Liver (tissue), 9 donors: ENCODE results near the gene STAC2. TPM values are rescaled to one million over a fixed set of nuclear protein-coding genes. Genes with fewer than 3 reads are reported as not detected.

Source experiments
- DNase-seq: peaks from one replicate; pipeline ENCODE4 v3.0.0-alpha.2; 2017; ENCODE audit warnings: low spot score
- H3K27ac ChIP-seq, 2 donors: one replicate each; pipeline ENCODE4 v1.7.0; 2013; ENCODE audit warnings: inconsistent platforms in 2 of 2, low read length in 2 of 2, control low read depth in 1 of 2, low read depth in 1 of 2, mild to moderate bottlenecking in 1 of 2
- H3K27me3 ChIP-seq, 4 donors: one replicate each; pipeline versions ENCODE4 v1.6.1 to v1.7.0; 2013; ENCODE audit warnings: low read length in 3 of 4, inconsistent platforms in 1 of 4, mild to moderate bottlenecking in 1 of 4, moderate library complexity in 1 of 4; ENCODE audit not compliant: control insufficient read depth in 4 of 4, insufficient read depth in 4 of 4
- H3K36me3 ChIP-seq, 4 donors: one replicate each; pipeline versions ENCODE4 v1.6.1 to v1.7.0; 2013; ENCODE audit warnings: low read length in 3 of 4, mild to moderate bottlenecking in 3 of 4, low read depth in 1 of 4, moderate library complexity in 1 of 4; ENCODE audit not compliant: control insufficient read depth in 4 of 4, insufficient read depth in 3 of 4
- H3K4me1 ChIP-seq, 4 donors: one replicate each; pipeline versions ENCODE4 v1.6.1 to v1.7.0; 2013; ENCODE audit warnings: low read length in 3 of 4, mild to moderate bottlenecking in 3 of 4, moderate library complexity in 1 of 4; ENCODE audit not compliant: control insufficient read depth in 4 of 4, insufficient read depth in 4 of 4
- H3K4me3 ChIP-seq, 3 donors: one replicate each; pipeline versions ENCODE4 v1.6.1 to v1.7.0; 2013; ENCODE audit warnings: low read length in 3 of 3, control low read depth in 1 of 3, low read depth in 1 of 3, mild to moderate bottlenecking in 1 of 3
- H3K9ac ChIP-seq, 2 donors: one replicate each; pipeline ENCODE4 v1.7.0; 2013; ENCODE audit warnings: low read length in 2 of 2, mild to moderate bottlenecking in 2 of 2, moderate library complexity in 2 of 2, control low read depth in 1 of 2, low read depth in 1 of 2
- H3K9me3 ChIP-seq, 4 donors: one replicate each; pipeline versions ENCODE4 v1.6.1 to v1.7.0; 2013; ENCODE audit warnings: low read length in 3 of 4; ENCODE audit not compliant: control insufficient read depth in 4 of 4
- ATF3 ChIP-seq: IDR thresholded peaks from 2 replicates; pipeline ENCODE4 v1.6.1; 2016; ENCODE audit warnings: antibody characterized with exemption
- CTCF ChIP-seq: fragments of 150-350 bp; IDR thresholded peaks from 2 replicates; pipeline ENCODE4 v1.5.1; 2017; ENCODE audit warnings: improper control_type of control experiment, low read depth, low read length; ENCODE audit not compliant: missing input control
- EGR1 ChIP-seq, 2 donors: IDR thresholded peaks; 2 replicates each; pipeline ENCODE4 v1.6.1; 2016 to 2018; ENCODE audit warnings: antibody characterized with exemption in 2 of 2, low read depth in 2 of 2
- FOXA1 ChIP-seq: IDR thresholded peaks from 2 replicates; pipeline ENCODE4 v1.6.1; 2016; ENCODE audit warnings: antibody characterized with exemption
- FOXA2 ChIP-seq: IDR thresholded peaks from 2 replicates; pipeline ENCODE4 v1.6.1; 2016; ENCODE audit warnings: antibody characterized with exemption
- GABPA ChIP-seq, 2 donors: IDR thresholded peaks in 1 of 2; conservative IDR thresholded peaks in 1 of 2; 2 replicates each; pipeline ENCODE4 v1.6.1; 2016; ENCODE audit warnings: antibody characterized with exemption in 2 of 2, mild to moderate bottlenecking in 1 of 2, moderate library complexity in 1 of 2
- HNF4A ChIP-seq, 2 donors: conservative IDR thresholded peaks; 2 replicates each; pipeline ENCODE4 v1.6.1; 2016; ENCODE audit warnings: antibody characterized with exemption in 2 of 2, mild to moderate bottlenecking in 2 of 2
- JUND ChIP-seq, 2 donors: IDR thresholded peaks; 2 replicates each; pipeline ENCODE4 v1.6.1; 2016; ENCODE audit warnings: antibody characterized with exemption in 2 of 2
- MAX ChIP-seq: IDR thresholded peaks from 2 replicates; pipeline ENCODE4 v1.6.1; 2016; ENCODE audit warnings: antibody characterized with exemption
- NR2F2 ChIP-seq: IDR thresholded peaks from 2 replicates; pipeline ENCODE4 v1.6.1; 2016; ENCODE audit warnings: antibody characterized with exemption
- RAD21 ChIP-seq, 2 donors: IDR thresholded peaks; 2 replicates each; pipeline ENCODE4 v1.6.1; 2016; ENCODE audit warnings: antibody characterized with exemption in 2 of 2, mild to moderate bottlenecking in 2 of 2
- REST ChIP-seq: IDR thresholded peaks from 2 replicates; pipeline ENCODE4 v1.6.1; 2016; ENCODE audit warnings: antibody characterized with exemption, mild to moderate bottlenecking
- RXRA ChIP-seq, 2 donors: IDR thresholded peaks; 2 replicates each; pipeline ENCODE4 v1.6.1; 2017 to 2018; ENCODE audit warnings: antibody characterized with exemption in 2 of 2, mild to moderate bottlenecking in 1 of 2
- SP1 ChIP-seq: IDR thresholded peaks from 2 replicates; pipeline ENCODE4 v1.6.1; 2018; ENCODE audit warnings: antibody characterized with exemption, mild to moderate bottlenecking
- TAF1 ChIP-seq: conservative IDR thresholded peaks from 2 replicates; pipeline ENCODE4 v1.6.1; 2016; ENCODE audit warnings: antibody characterized with exemption, mild to moderate bottlenecking
- YY1 ChIP-seq: IDR thresholded peaks from 2 replicates; pipeline ENCODE4 v1.6.1; 2016; ENCODE audit warnings: antibody characterized with exemption, mild to moderate bottlenecking
- ZBTB33 ChIP-seq: IDR thresholded peaks from 2 replicates; pipeline ENCODE4 v1.6.1; 2016; ENCODE audit warnings: antibody characterized with exemption
- WGBS: extraction: QIAGEN DNeasy Blood & Tissue Kit; methylation state at CpG from one replicate; pipeline ENCODE4 v1.1.7; 2013; 5-methylcytosine and 5-hydroxymethylcytosine counted together
- polyA plus RNA-seq, 2 donors: library from polyadenylated mRNA; stranded (reverse) in 1 of 2; unstranded in 1 of 2; fragments of 200-250 nt in 1 of 2; fragments of >200 nt in 1 of 2; fragmentation: Nextera tagmentation in 1 of 2; extraction: Ambion mirVana in 1 of 2; gene quantifications; one replicate each; pipeline versions ENCODE4 v1.2.1 to v1.2.3, GENCODE V29; 2013 to 2015
- total RNA-seq, 2 donors: library from RNA; depleted of rRNA; stranded (reverse); fragments of >200 nt; gene quantifications; one replicate each; pipeline ENCODE4 v1.2.3, GENCODE V29; 2014
- donor health status: healthy.
- donor health status: healthy.
- donor health status: healthy.
- donor health status: healthy.
- donor health status: healthy.

Gene STAC2
- total and polyA plus RNA-seq, 4 donors = not detected

GRCh38 chr17:39222151-39222550 lies 3.6 kb downstream of the STAC2 start:
- TF ChIP-seq GABPA (IDR thresholded peaks at IDR 0.05 in 1 of 2, conservative IDR thresholded peaks at IDR 0.05 in 1 of 2) (no peak), RAD21 (IDR thresholded peaks at IDR 0.05) (no peak), REST (no peak), NR2F2 (no peak), FOXA2 (no peak), RXRA (IDR thresholded peaks at IDR 0.05) (no peak), TAF1 (no peak), CTCF (no peak), YY1 (no peak), MAX (no peak), SP1 (no peak), ATF3 (no peak), ZBTB33 (no peak), JUND (IDR thresholded peaks at IDR 0.05) (no peak), HNF4A (conservative IDR thresholded peaks at IDR 0.05) (no peak), FOXA1 (no peak)
- peaks cover 0 to 6% (median 4%) of the 10 kb centered on the region in 4 donors for H3K27me3 ChIP-seq
- no peak overlapping the region for H3K9ac ChIP-seq
- H3K4me3 ChIP-seq = no peak overlapping the region
- H3K4me1 ChIP-seq = peaks cover 0 to 15% (median 6%) of the 10 kb centered on the region in 4 donors
- no peaks in the 10 kb centered on the region for H3K9me3 ChIP-seq
- DNase-seq = no peak
- 87% methylated on average over 7 of the region's 7 CpGs for WGBS
- H3K27ac ChIP-seq = no peak overlapping the region
- no peaks in the 10 kb centered on the region for H3K36me3 ChIP-seq

- Histone ChIP-seq H3K4me1 (peaks cover 0 to 15% (median 6%) of the 10 kb centered on the region in 4 donors), H3K9me3 (no peaks in the 10 kb centered on the region), H3K27me3 (peaks cover 0 to 6% (median 4%) of the 10 kb centered on the region in 4 donors), H3K36me3 (no peaks in the 10 kb centered on the region), H3K4me3 (no peak overlapping the region), H3K9ac (no peak overlapping the region), H3K27ac (no peak overlapping the region)
- 92% methylated on average over 6 of the region's 6 CpGs for WGBS
- no peak for DNase-seq
- TF ChIP-seq ATF3 (no peak), SP1 (no peak), ZBTB33 (no peak), YY1 (no peak), TAF1 (no peak), FOXA1 (no peak), MAX (no peak), EGR1 (IDR thresholded peaks at IDR 0.05; ENCODE audit: low read depth in 2 of 2) (no peak), JUND (IDR thresholded peaks at IDR 0.05) (no peak), RXRA (IDR thresholded peaks at IDR 0.05) (no peak), RAD21 (IDR thresholded peaks at IDR 0.05) (no peak), REST (no peak), HNF4A (conservative IDR thresholded peaks at IDR 0.05) (no peak)
These were observed 4.2 kb downstream of the STAC2 start for GRCh38 chr17:39221572-39221971.
